ENCODE measurements around the gene GTF2H2C.
"Not testable (repeated sequence)": the region's sequence is repeated elsewhere in the genome, so short reads cannot be mapped to it uniquely, and the experiment has no call there.

DNA sequence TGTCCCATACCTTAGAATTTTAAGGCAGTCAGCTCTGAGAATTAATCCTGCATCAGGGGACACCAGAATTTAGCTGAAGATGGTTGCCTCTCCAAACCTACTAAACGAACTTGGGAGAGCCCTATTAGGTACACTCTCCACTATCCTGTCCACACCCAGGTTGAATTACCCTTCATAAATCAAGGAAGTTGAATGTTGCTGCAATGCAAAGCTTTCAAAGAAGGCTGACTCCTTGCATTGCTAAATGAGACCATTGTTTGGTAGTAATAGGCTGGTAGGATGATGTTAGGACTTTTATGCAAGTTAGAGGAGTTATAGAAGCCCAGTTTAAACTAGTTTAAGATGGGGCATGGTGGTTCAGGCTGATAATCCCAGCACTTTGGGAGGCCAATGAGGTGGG, 18.6 kb upstream of the GTF2H2C start:
- not testable (repeated sequence) for TF ChIP-seq POLR2A (IDR thresholded peaks at IDR 0.05; ENCODE audit: low read length); GATA1 (IDR thresholded peaks at IDR 0.05; ENCODE audit: low read depth, low read length)

Data from erythroblast (primary cell).